Esophagus muscularis mucosa (tissue), 4 donors: Measurements from ENCODE around the gene TKTL2. TPM values are rescaled to one million over a fixed set of nuclear protein-coding genes. Genes with fewer than 3 reads are reported as not detected.

ENCODE experiments used
- DNase-seq: peaks from one replicate; pipeline ENCODE4 v3.0.0-alpha.2; 2017; ENCODE audit errors: extremely low spot score
- H3K27ac ChIP-seq, 4 donors: fragments of 200-600 bp; sonication (generic); replicated peaks in 1 of 4; 1 replicate in 3 of 4; 2 replicates in 1 of 4; pipeline ENCODE4 v1.5.1; 2016 to 2019; ENCODE audit warnings: mild to moderate bottlenecking in 1 of 4
- H3K27me3 ChIP-seq, 4 donors: fragments of 200-600 bp; sonication (generic); one replicate each; pipeline versions ENCODE4 v1.5.1 to v1.6.0; 2016 to 2019
- H3K36me3 ChIP-seq, 4 donors: fragments of 200-600 bp; sonication (generic); one replicate each; pipeline ENCODE4 v1.5.1; 2016 to 2019
- H3K4me1 ChIP-seq, 4 donors: fragments of 200-600 bp; sonication (generic); one replicate each; pipeline ENCODE4 v1.5.1; 2016 to 2019
- H3K4me3 ChIP-seq, 4 donors: fragments of 200-600 bp; sonication (generic); 1 replicate in 2 of 4; 2 replicates in 2 of 4; pipeline ENCODE4 v1.5.1; 2016 to 2019; ENCODE audit warnings: mild to moderate bottlenecking in 4 of 4, moderate library complexity in 1 of 4
- H3K9me3 ChIP-seq, 4 donors: fragments of 200-600 bp; sonication (generic); 1 replicate in 3 of 4; 2 replicates in 1 of 4; pipeline ENCODE4 v1.5.1; 2016 to 2019
- CTCF ChIP-seq, 3 experiments: fragments of 200-600 bp in 2 of 3; fragments of 450-650 bp in 1 of 3; sonication (generic) in 2 of 3; IDR thresholded peaks; one replicate each; pipeline ENCODE4 v1.5.1; 2017 to 2019; ENCODE audit warnings: antibody characterized with exemption in 3 of 3, mild to moderate bottlenecking in 2 of 3, moderate library complexity in 1 of 3
- EP300 ChIP-seq: sonication (generic); formaldehyde crosslinking; IDR thresholded peaks from one replicate; pipeline ENCODE4 v1.6.1; 2017; ENCODE audit warnings: antibody characterized with exemption
- POLR2A ChIP-seq: fragments of 450-650 bp; IDR thresholded peaks from one replicate; pipeline ENCODE4 v1.6.1; 2017; ENCODE audit warnings: antibody characterized with exemption, moderate library complexity, mild to moderate bottlenecking, low read depth
- POLR2AphosphoS5 ChIP-seq, 2 donors: sonication (generic); formaldehyde crosslinking; IDR thresholded peaks; one replicate each; pipeline ENCODE4 v1.6.1; 2017; ENCODE audit warnings: antibody characterized with exemption in 2 of 2
- WGBS: methylation state at CpG from one replicate; pipeline ENCODE4 v1.1.5; 2018; 5-methylcytosine and 5-hydroxymethylcytosine counted together
- intact Hi-C: fragments of 100-400 bp; cut with DNase I; formaldehyde crosslinking; loops from one replicate; pipeline ENCODE4 v1.15.1; 2023
- total RNA-seq, 4 donors: library from RNA; depleted of rRNA; stranded (reverse); fragments of >200 nt; gene quantifications; one replicate each; pipeline versions ENCODE4 v1.1.0 to v1.2.1, GENCODE V29; 2016

Gene TKTL2
- total RNA-seq, 4 donors from 2014 or later = not detected

- no peak overlapping the region for H3K4me3 ChIP-seq
- TF ChIP-seq POLR2A = no peak
- no peak for TF ChIP-seq CTCF (IDR thresholded peaks at IDR 0.05)
- no peak for TF ChIP-seq EP300
- no peak for TF ChIP-seq POLR2AphosphoS5 (IDR thresholded peaks at IDR 0.05)
Measured at GRCh38 chr4:163489929-163490328, 16.4 kb upstream of the TKTL2 start.

GRCh38 chr4:163486321-163486720 lies 12.8 kb upstream of the TKTL2 start:
- Histone ChIP-seq H3K9me3 (no peaks in the 10 kb centered on the region), H3K4me3 (no peak overlapping the region), H3K27ac (no peak overlapping the region), H3K36me3 (no peaks in the 10 kb centered on the region), H3K4me1 (no peaks in the 10 kb centered on the region), H3K27me3 (peaks cover 0 to 11% (median 0%) of the 10 kb centered on the region in 4 donors)
- WGBS = 91% methylated on average over 1 of the region's 1 CpG
- no peak for DNase-seq
- no peak for TF ChIP-seq POLR2AphosphoS5 (IDR thresholded peaks at IDR 0.05)
- intact Hi-C loops = loop anchor here (5.0 kb wide), 1 partner anchor 56 kb away; no protein-coding TSS in a partner anchor

More at GRCh38 chr4:163489929-163490328, 16.4 kb upstream of the TKTL2 start:
- Histone ChIP-seq H3K27ac (no peak overlapping the region), H3K4me1 (no peaks in the 10 kb centered on the region), H3K9me3 (no peaks in the 10 kb centered on the region), H3K36me3 (no peaks in the 10 kb centered on the region), H3K27me3 (peaks cover 0 to 11% (median 0%) of the 10 kb centered on the region in 4 donors)
- WGBS = 83% methylated on average over 1 of the region's 1 CpG
- intact Hi-C loops = loop anchor here (5.0 to 10.0 kb wide), 2 partner anchors 52 to 325 kb away; partner anchors contain the start of gene NAF1
- no peak for DNase-seq

GRCh38 chr4:163485589-163485988 lies 12.0 kb upstream of the TKTL2 start:
- peaks cover 0 to 11% (median 0%) of the 10 kb centered on the region in 4 donors for H3K27me3 ChIP-seq
- H3K9me3 ChIP-seq = no peaks in the 10 kb centered on the region
- no peak overlapping the region for H3K4me3 ChIP-seq
- WGBS = 67% methylated on average over 2 of the region's 2 CpGs
- no peaks in the 10 kb centered on the region for H3K36me3 ChIP-seq
- TF ChIP-seq POLR2AphosphoS5 (IDR thresholded peaks at IDR 0.05) (no peak), POLR2A (no peak), CTCF (IDR thresholded peaks at IDR 0.05) (no peak), EP300 (no peak)
- no peak for DNase-seq
- H3K27ac ChIP-seq = no peak overlapping the region
- no peaks in the 10 kb centered on the region for H3K4me1 ChIP-seq
- intact Hi-C loops = loop anchor here (5.0 kb wide), 1 partner anchor 57 kb away; no protein-coding TSS in a partner anchor

- intact Hi-C loops = loop anchor here (5.0 kb wide), 1 partner anchor 57 kb away; no protein-coding TSS in a partner anchor
- DNase-seq = no peak
- no peak overlapping the region for H3K4me3 ChIP-seq
- H3K4me1 ChIP-seq = no peaks in the 10 kb centered on the region
- no peaks in the 10 kb centered on the region for H3K36me3 ChIP-seq
- 12% methylated on average over 4 of the region's 4 CpGs for WGBS
- H3K27ac ChIP-seq = no peak overlapping the region
- H3K27me3 ChIP-seq = peaks cover 0 to 11% (median 0%) of the 10 kb centered on the region in 4 donors
- H3K9me3 ChIP-seq = no peaks in the 10 kb centered on the region
- TF ChIP-seq CTCF (IDR thresholded peaks at IDR 0.05) = peak; percentile 38 to 59 (median 46)
- no peak for TF ChIP-seq EP300
Measured at GRCh38 chr4:163484906-163485305, 11.4 kb upstream of the TKTL2 start.

- Histone ChIP-seq H3K4me1 (no peaks in the 10 kb centered on the region), H3K36me3 (no peaks in the 10 kb centered on the region), H3K9me3 (no peaks in the 10 kb centered on the region), H3K4me3 (no peak overlapping the region), H3K27ac (no peak overlapping the region), H3K27me3 (peaks cover 0 to 9% (median 0%) of the 10 kb centered on the region in 4 donors)
- 45% methylated on average over 1 of the region's 1 CpG for WGBS
- intact Hi-C loops = no loop called here
- DNase-seq = no peak
- TF ChIP-seq POLR2A (no peak), POLR2AphosphoS5 (IDR thresholded peaks at IDR 0.05) (no peak), CTCF (IDR thresholded peaks at IDR 0.05) (no peak), EP300 (no peak)
Measured at GRCh38 chr4:163482190-163482589, 8.6 kb upstream of the TKTL2 start.
